Aorta (tissue), 5 donors: Measurements from ENCODE around the gene IQGAP2. TPM values are rescaled to one million over a fixed set of nuclear protein-coding genes. Genes with fewer than 3 reads are reported as not detected.

ENCODE experiments used
- ATAC-seq: fragments of 200-7000 bp; cut with Tn5 transposase; one replicate; pipeline ENCODE4 v1.9.1; 2022; ENCODE audit warnings: moderate library complexity; ENCODE audit not compliant: low FRiP score
- DNase-seq, 2 donors: peaks; one replicate each; pipeline ENCODE4 v3.0.0-alpha.2; 2020
- H3K27ac ChIP-seq, 2 donors: one replicate each; pipeline ENCODE4 v1.5.1; 2013; ENCODE audit warnings: low read length in 2 of 2, mild to moderate bottlenecking in 2 of 2, moderate library complexity in 2 of 2, control low read depth in 1 of 2, inconsistent platforms in 1 of 2, low read depth in 1 of 2
- H3K27me3 ChIP-seq, 2 donors: one replicate each; pipeline ENCODE4 v1.6.1; 2013; ENCODE audit warnings: control low read depth in 1 of 2, low read length in 1 of 2, mild to moderate bottlenecking in 1 of 2, moderate library complexity in 1 of 2; ENCODE audit not compliant: insufficient read depth in 2 of 2, control insufficient read depth in 1 of 2
- H3K36me3 ChIP-seq, 2 donors: one replicate each; pipeline ENCODE4 v1.6.1; 2013; ENCODE audit warnings: control low read depth in 1 of 2, low read length in 1 of 2, mild to moderate bottlenecking in 1 of 2; ENCODE audit not compliant: insufficient read depth in 2 of 2, control insufficient read depth in 1 of 2
- H3K4me1 ChIP-seq, 2 donors: one replicate each; pipeline ENCODE4 v1.6.1; 2013; ENCODE audit warnings: low read length in 2 of 2, control low read depth in 1 of 2, mild to moderate bottlenecking in 1 of 2, moderate library complexity in 1 of 2; ENCODE audit not compliant: insufficient read depth in 2 of 2, control insufficient read depth in 1 of 2
- H3K4me3 ChIP-seq, 2 donors: one replicate each; pipeline ENCODE4 v1.5.1; 2013; ENCODE audit warnings: low read length in 2 of 2, control low read depth in 1 of 2, mild to moderate bottlenecking in 1 of 2
- H3K9me3 ChIP-seq: one replicate; pipeline ENCODE4 v1.6.1; 2013; ENCODE audit warnings: mild to moderate bottlenecking, low read length; ENCODE audit not compliant: control insufficient read depth
- WGBS, 2 donors: extraction: QIAGEN DNeasy Blood & Tissue Kit; methylation state at CpG; one replicate each; pipeline ENCODE4 v1.1.7; 2013; 5-methylcytosine and 5-hydroxymethylcytosine counted together
- intact Hi-C, 2 donors: fragments of 100-400 bp; cut with DNase I; formaldehyde crosslinking; loops; one replicate each; pipeline versions ENCODE4 v1.14.2 to v1.15.0; 2022
- polyA plus RNA-seq, 2 donors: library from polyadenylated mRNA; stranded (reverse); fragments of 200-250 nt; gene quantifications; one replicate each; pipeline ENCODE4 v1.2.3, GENCODE V29; 2013
- total RNA-seq, 2 donors: library from RNA; stranded (reverse); fragmentation: NEBNext Ultra II Directional; extraction: Animal tissue kit (Norgen Biotek cat#: 25700); gene quantifications; one replicate each; pipeline ENCODE4 v1.2.1, GENCODE V29; 2021
- donor health status: healthy with polysubstance abuse.
- donor health status: Bipolar disorder and iron deficiency.
- donor health status: DM: no; HTN: no; CAD: no.
- donor health status: DM: no; HTN: no; CAD: no.
- donor health status: DM: yes; HTN: yes; CAD: no.

IQGAP2 gene
- total and polyA plus RNA-seq, 4 donors = 2.6 to 40.2 (median 20.4) TPM

DNA sequence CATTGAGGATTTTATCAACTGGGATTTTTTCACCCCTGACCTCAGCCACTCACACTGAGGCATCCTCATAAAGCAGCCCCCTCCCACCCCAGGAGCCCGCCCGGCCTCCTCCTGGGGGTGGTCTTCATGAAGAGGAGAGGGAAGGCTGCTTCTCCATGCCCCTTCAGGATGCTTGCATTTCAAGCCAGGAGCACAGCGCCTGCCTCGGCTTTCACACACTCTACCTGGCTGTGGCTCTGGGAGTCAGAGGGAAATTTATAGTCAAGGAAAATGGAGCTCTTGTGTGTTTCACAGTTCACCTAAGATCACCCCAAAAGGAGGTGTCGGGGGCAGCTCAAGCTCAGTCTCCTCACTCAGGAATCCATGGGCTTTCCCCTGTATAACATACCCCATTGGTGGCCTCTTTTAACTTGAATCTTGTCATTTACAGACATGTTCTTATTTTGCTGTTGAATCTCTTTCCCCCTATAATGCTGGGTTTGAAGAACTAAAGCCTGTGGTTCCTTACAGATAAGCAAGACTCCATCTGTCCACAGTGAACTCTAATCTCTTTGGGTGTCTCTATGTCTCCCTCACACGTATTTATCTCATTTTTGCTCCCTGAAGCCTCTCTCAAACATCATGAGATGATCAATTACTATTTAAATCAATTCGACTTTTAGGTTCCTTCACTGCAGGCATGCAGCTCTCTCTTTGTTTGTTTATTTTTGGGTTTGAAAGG lies 22.6 kb upstream of the IQGAP2 start:
- ATAC-seq (no peak), DNase-seq (no peak)
- Histone ChIP-seq H3K4me3 (no peak overlapping the region), H3K27me3 (peaks cover 0 to 1% of the 10 kb centered on the region in 2 donors), H3K4me1 (no peaks in the 10 kb centered on the region), H3K36me3 (no peaks in the 10 kb centered on the region), H3K27ac (no peak overlapping the region), H3K9me3 (no peaks in the 10 kb centered on the region)
- intact Hi-C loops = no loop called here
- WGBS, 2 donors = 49 to 68% methylated on average over 7 of the region's 7 CpGs

DNA sequence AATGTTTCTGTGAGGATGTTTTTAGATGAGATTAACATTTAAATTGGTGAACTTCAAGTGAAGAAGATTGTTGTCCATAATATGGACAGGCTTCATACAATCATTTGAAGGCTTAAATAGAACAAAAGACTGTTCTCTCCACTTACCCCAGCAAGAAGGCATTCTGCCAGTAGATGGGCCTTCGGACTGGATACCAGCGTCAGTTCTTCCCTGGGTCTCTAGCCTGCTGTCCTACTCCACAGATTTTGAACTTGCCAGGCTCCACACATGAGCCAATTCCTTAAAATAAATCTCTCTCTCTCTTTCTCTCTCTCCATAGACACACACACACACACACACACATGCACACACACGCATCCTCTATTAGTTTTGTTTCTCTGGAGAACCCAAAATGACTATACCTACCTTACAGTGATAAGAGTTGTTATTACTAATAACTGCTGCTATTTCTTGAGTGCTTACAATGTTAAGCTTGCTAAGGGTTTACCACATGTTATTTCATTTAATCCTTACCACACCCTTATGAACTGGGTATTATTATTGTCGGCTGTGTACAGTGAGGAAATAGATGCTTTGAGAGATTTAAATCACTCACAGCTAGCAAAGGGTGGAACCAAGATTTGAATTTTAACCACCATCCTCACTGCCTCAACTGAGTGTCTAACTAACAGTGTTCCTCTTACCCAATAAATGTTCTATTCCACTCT lies 19.8 kb upstream of the IQGAP2 start:
- Histone ChIP-seq H3K36me3 (no peaks in the 10 kb centered on the region), H3K4me1 (no peaks in the 10 kb centered on the region), H3K9me3 (no peaks in the 10 kb centered on the region), H3K4me3 (no peak overlapping the region), H3K27ac (no peak overlapping the region), H3K27me3 (peaks cover 0 to 1% of the 10 kb centered on the region in 2 donors)
- WGBS, 2 donors = 79 to 80% methylated on average over 4 of the region's 4 CpGs
- intact Hi-C loops = no loop called here
- no peak for DNase-seq
- no peak for ATAC-seq

DNA sequence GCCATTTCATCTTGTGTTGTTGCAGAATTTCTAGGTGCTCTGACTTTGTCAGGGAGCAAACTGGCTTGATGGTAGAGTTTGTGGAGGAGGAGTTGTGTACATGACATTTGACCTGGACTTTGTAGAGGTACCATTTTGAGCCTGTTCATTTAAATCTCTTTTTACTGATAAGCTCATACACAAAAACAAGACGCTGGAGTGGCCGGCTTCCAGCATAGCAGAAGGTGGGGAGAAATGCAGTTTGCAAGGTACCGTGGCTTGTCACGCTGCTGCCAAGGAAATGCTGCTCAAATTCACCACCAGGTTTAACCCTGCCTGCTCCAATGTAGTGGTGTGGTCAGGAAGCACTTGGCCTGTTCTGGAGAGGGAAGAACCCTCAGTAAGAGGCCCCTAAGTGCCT lies 18.9 kb upstream of the IQGAP2 start:
- H3K36me3 ChIP-seq = no peaks in the 10 kb centered on the region
- WGBS, 2 donors = 51 to 53% methylated on average over 4 of the region's 4 CpGs
- intact Hi-C loops = no loop called here
- H3K27me3 ChIP-seq = peaks cover 0 to 1% of the 10 kb centered on the region in 2 donors
- no peaks in the 10 kb centered on the region for H3K9me3 ChIP-seq
- no peak overlapping the region for H3K4me3 ChIP-seq
- ATAC-seq (no peak), DNase-seq (no peak)
- no peak overlapping the region for H3K27ac ChIP-seq
- no peaks in the 10 kb centered on the region for H3K4me1 ChIP-seq

DNA sequence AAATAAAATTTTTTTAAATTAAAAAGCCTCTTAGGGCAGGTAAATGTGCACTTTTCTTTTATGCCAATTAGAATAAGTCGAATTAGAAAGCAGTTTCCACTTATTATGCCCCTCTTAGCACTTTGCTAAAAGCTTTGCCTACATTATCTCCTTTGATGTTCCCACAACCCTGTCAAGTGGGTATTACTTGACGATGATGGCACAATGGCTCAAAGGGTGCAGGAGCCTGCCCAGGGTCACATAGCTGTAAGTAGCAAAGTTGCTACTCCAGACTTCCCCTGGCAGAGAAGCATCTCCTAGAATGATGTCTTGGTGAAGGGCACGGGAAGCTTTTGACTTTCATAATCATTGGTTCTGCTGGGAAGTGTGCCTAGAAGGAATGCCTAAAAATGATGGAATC lies 18.4 kb upstream of the IQGAP2 start:
- Histone ChIP-seq H3K27me3 (peaks cover 0 to 1% of the 10 kb centered on the region in 2 donors), H3K4me1 (no peaks in the 10 kb centered on the region), H3K4me3 (no peak overlapping the region), H3K9me3 (no peaks in the 10 kb centered on the region), H3K27ac (no peak overlapping the region), H3K36me3 (no peaks in the 10 kb centered on the region)
- no peak for ATAC-seq
- DNase-seq = no peak
- 93 to 94% methylated on average over 3 of the region's 3 CpGs for WGBS, 2 donors
- intact Hi-C loops = no loop called here

DNA sequence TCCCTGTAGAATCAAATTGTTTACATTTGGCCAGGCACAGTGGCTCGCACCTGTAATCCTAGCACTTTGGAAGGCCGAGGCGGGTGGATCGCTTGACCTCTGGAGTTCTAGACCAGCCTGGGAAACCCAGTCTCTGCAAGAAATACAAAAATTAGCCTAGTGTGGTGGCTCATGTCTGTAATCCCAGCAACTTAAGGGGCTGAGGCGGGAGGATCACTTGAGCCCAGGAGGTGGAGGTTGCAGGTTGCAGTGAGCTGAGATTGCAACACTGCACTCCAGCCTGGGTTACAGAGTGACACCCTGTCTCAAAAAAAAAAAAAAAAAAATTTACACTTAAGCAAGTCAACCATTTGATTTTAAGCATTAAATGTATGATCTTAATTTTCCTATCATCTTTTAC lies 17.5 kb upstream of the IQGAP2 start:
- no peak for ATAC-seq

DNA sequence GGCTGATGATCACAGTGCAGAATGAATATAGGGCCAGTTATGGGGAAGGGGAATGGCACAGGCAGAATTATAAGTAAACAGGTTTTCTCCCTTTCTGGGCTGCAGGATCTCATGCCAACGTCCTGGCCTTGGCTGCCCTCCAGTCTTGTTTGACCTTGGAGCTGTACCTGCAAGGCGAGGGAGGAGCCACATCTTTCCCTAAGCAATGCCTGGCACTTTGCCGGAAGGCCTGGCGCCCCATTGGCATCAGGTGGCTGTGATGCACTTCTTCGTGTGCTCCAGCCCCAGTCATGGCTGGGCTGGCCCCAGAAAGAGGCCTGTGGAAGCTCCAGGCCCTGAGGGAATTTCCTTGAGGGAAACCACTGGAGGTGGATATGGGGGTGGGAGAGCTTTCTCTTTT lies 16.7 kb upstream of the IQGAP2 start:
- no peak overlapping the region for H3K4me3 ChIP-seq
- peaks cover 0 to 1% of the 10 kb centered on the region in 2 donors for H3K27me3 ChIP-seq
- intact Hi-C loops = no loop called here
- no peaks in the 10 kb centered on the region for H3K36me3 ChIP-seq
- DNase-seq (no peak), ATAC-seq (no peak)
- no peaks in the 10 kb centered on the region for H3K4me1 ChIP-seq
- WGBS, 2 donors = 75 to 79% methylated on average over 5 of the region's 5 CpGs
- H3K9me3 ChIP-seq = no peaks in the 10 kb centered on the region
- H3K27ac ChIP-seq = no peak overlapping the region

More for the DNA sequence above, 17.5 kb upstream of the IQGAP2 start:
- intact Hi-C loops = no loop called here
- H3K4me3 ChIP-seq = no peak overlapping the region
- no peaks in the 10 kb centered on the region for H3K9me3 ChIP-seq
- H3K4me1 ChIP-seq = no peaks in the 10 kb centered on the region
- no peaks in the 10 kb centered on the region for H3K36me3 ChIP-seq
- no peak for DNase-seq
- H3K27ac ChIP-seq = no peak overlapping the region
- 98% methylated on average over 5 of the region's 5 CpGs for WGBS, 2 donors
- peaks cover 0 to 1% of the 10 kb centered on the region in 2 donors for H3K27me3 ChIP-seq

DNA sequence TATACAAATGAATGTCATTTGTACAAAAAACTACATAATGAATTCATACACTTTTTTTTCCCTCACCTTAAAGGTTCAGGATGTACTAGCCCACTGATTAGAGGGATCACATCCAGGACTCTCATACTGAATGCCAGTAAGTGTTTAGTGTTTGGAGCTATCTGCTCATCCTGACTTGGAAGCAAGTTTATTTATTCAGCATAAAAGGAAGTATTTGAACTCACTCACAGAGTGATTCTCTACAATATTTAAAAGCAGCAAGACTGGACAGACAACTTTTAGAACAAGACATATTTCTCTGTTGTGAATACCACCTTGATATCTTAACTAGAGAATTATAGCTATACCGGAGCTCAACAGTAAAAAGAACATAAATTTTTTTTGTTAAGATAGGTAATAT lies 14.8 kb upstream of the IQGAP2 start:
- intact Hi-C loops = no loop called here
- Histone ChIP-seq H3K27ac (no peak overlapping the region), H3K4me1 (no peaks in the 10 kb centered on the region), H3K4me3 (no peak overlapping the region), H3K27me3 (no peaks in the 10 kb centered on the region), H3K9me3 (no peaks in the 10 kb centered on the region), H3K36me3 (no peaks in the 10 kb centered on the region)
- ATAC-seq (no peak), DNase-seq (no peak)
- WGBS, 2 donors = 76 to 79% methylated on average over 1 of the region's 1 CpG

DNA sequence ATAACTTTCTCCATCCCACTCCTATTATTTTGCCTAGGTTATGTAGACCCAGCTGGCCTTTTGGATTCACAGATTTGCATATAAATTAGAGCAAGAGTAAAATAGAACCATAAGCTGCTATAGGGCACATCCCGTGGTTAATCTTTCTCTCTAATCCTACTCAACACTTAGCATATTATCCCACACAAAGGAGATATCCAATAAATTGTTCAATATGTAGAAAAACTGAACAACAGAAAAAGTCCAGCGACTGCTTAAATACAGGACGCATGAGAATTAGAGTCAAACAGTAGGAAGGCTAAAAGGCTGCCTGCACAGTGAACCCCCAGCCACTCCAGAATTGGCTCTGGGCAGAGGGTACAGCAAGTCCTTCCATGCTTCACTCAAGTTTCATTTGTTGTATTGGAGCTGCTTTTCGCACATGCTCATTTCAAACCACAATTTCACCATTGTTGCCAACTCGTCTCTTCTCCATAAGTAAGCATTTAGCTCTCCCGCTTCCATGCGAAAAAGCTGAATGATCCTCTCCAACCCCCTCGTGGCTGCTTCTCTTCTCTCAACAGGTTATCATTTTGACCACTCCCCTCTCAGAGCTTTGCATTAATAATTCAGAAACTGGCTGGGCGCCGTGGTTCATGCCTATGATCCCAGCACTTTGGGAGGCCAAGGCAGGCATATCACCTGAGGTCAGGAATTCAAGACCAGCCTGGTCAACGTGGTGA lies 14.1 kb upstream of the IQGAP2 start:
- 68 to 78% methylated on average over 11 of the region's 11 CpGs for WGBS, 2 donors

More for the DNA sequence above, 14.1 kb upstream of the IQGAP2 start:
- Histone ChIP-seq H3K27me3 (no peaks in the 10 kb centered on the region), H3K27ac (no peak overlapping the region), H3K4me1 (no peaks in the 10 kb centered on the region), H3K9me3 (no peaks in the 10 kb centered on the region), H3K36me3 (no peaks in the 10 kb centered on the region), H3K4me3 (no peak overlapping the region)
- no peak for ATAC-seq
- DNase-seq = no peak
- intact Hi-C loops = no loop called here
